ENCODE data around the gene SULF2.
"Not testable (repeated sequence)": the region's sequence is repeated elsewhere in the genome, so short reads cannot be mapped to it uniquely, and the experiment has no call there.

Gene SULF2

DNA sequence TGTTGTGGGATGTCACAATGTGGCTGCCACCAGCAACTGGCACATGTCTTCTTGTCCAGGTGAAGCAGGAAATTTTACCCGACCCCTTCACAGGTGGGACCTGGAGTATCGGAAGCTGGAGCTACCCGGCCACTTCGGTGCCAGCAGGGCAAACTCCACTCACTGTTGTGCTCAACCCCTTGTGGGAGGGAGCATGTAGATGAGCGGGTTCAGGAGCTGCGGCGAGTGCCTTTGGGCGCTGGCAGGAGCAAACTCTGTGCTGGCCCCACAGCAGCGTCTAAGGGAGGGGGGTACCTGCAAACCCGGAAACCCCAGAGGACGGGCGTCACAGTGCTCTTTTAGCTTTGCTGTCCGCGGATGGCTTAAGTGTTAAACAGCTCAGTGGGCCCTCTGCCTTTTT, 20.7 kb upstream of the SULF2 start:
- no peak for DNase-seq (ENCODE audit: low read depth in 1 of 2, low spot score in 1 of 2)

DNA sequence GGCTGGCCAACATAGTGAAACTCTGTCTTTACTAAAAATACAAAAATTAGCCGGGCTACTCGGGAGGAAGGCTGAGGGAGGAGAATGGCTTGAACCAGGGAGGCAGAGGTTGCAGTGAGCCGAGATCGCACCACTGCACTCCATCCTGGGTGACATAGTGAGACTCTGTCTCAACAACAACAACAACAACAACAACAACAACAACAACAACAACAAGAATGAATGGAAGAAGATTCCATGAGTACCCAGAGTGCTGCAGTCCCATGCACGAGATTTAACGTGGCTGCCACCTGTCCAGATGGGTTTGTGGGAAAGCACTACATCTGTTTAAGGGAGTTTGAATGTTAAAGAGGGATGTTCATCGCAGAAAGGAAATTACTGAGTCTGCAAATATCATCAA, 19.7 kb upstream of the SULF2 start:
- not testable (repeated sequence) for DNase-seq (ENCODE audit: low read depth in 1 of 2, low spot score in 1 of 2)

GRCh38 chr20:47804224-47804825, 19.0 kb upstream of the SULF2 start:
- DNase-seq (ENCODE audit: low read depth in 1 of 2, low spot score in 1 of 2), result not testable (repeated sequence)

DNA sequence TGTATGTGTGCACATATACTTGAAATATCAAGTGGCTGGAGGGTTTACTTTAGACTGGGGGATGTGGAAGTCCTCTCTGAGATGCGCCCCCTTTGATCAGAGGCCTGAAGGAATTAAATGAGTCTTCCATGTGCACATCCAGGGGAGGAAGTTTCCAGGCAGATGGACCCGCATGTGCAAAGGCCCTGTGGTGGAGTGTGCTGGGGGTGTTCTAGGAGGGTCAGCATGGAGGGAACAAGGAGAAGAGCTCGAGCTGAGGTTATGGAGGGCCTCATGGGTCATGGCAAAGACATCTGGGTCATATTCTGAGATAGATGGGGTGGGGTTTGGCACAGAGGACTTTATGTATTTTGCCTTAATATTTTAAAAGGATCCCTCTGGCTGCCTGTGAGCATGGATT, 17.7 kb upstream of the SULF2 start:
- no peak for DNase-seq (ENCODE audit: low read depth in 1 of 2, low spot score in 1 of 2)

DNA sequence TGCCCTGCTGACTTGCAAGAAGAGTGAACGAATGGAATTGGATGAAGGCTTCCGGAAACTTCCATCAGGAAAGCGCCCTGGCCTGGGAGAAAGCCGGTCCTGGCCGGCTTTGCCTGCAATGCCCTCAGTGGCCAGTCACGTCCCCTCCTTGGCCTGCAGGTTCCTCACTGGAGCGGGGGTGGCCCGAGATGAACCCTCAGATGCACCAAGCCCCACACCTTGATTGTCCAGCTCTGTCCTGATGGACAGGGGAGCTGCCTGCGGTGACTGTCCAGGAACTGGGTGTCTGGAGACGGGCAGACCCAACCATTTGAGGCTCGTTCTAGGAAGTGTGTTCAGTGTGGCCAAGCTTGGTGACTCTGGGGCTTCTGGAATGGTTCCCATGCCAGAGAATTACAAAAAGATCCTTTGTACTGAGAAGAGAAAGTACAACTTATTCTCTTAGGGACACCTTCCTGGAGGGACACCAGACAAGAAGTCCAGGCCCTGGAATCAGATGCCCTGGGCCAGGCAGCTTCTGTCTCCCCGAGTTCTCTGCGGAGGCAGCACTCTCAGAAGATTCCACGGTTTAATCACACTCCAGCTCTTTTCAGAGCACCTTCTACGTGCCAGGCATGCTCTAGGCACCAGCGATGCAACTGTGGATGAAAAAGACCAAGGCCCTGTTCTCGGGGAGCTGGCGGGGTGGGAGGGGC, 17.1 kb upstream of the SULF2 start:
- DNase-seq (ENCODE audit: low read depth in 1 of 2, low spot score in 1 of 2), result no peak

DNA sequence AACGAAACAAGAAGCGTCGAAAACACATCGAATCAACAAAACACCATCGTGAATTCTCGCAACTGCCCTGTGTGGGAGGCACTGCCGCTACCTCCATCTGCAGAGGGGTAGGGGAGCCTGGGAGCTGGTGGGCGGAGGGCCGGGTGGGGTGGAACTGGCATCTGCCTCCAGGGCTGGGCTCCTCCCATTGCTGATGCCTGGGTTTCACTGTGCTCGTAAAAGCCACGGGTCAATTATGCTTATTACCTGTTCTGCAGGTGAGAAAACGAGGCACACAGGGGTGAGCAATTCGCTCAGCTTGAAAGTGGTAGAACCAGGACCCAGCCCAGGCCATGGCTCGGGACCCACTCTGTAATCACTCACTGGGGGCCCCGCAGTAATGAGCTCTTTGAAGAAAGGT, 16.5 kb upstream of the SULF2 start:
- DNase-seq (ENCODE audit: low read depth in 1 of 2, low spot score in 1 of 2), result no peak

DNA sequence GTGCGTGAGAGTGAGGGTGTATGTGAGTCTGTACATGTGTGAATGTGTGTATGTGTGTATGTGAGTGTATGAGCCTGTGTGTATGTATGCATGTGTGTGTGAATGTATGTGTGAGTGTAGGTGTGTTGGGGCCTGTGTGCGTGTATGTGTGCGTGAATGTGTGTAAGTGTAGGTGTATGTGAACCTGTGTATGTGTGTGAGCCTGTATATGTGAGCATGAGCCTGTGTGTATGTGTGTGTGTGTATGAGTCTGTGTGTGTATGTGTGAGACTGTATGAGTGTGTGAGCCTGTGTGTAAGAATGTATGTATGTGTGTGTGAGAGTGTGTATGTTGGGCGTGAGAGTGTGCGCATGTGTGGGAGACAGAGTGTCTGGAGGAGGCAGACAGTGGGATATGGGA, 15.8 kb upstream of the SULF2 start:
- DNase-seq (ENCODE audit: low read depth in 1 of 2, low spot score in 1 of 2), result no peak

GRCh38 chr20:47800623-47801022, 15.3 kb upstream of the SULF2 start:
- no peak for DNase-seq (ENCODE audit: low read depth in 1 of 2, low spot score in 1 of 2)

- no peak for DNase-seq (ENCODE audit: low read depth in 1 of 2, low spot score in 1 of 2)
These were observed 13.9 kb upstream of the SULF2 start for GRCh38 chr20:47799116-47799715.

- no peak for DNase-seq (ENCODE audit: low read depth in 1 of 2, low spot score in 1 of 2)
These were observed 11.7 kb upstream of the SULF2 start for GRCh38 chr20:47796971-47797370.

GRCh38 chr20:47795214-47795907, 10.1 kb upstream of the SULF2 start:
- DNase-seq (ENCODE audit: low read depth in 1 of 2, low spot score in 1 of 2), result no peak

DNA sequence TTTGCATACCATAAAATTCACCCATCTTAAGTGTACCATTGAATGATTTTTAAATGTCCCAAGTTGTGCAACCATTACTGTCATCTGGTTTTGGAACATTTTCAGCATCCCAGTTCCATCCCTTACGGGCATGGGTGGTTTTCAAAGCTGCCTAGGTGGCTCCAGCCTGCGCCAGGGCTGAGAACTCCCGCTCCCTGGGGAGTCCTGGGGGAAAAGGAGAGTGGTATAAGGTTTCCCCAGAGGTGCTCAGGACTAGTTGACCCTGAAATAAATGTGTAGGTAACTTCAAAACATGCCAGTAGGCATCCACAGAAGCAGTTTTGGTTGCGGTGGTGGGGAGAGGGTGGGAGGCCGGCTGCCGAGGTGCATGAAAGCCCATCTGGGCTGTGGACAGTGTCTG, 9.0 kb upstream of the SULF2 start:
- DNase-seq (ENCODE audit: low read depth in 1 of 2, low spot score in 1 of 2), result not testable (repeated sequence)

DNA sequence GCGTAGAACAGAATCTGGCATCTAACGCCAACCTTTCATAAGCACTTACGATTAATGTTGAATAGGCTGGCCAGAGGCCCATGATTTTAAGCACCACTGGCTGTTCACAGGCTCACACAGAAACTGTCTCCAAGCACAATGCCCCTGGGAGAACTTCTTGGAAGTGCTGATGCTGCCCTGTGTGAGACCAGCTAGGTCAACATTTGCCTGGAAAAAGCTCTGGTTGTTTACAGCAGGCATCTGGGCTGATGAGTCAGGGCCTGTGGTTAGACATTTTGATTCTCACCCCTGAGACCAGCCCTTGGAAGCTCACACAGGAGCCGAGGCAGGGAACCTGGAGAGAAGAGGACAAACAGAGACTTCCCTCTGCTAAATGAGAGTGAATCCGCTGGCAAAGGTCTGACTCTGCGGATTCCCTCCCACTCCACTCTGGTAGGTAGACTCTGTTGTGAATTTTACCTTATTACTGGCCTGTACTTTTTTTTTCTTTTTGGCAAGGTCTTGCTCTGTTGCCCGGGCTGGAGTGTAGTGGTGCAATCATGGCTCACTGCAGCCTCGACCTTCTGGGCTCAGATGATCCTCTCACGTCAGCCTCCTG, 6.8 kb upstream of the SULF2 start:
- DNase-seq (ENCODE audit: low read depth in 1 of 2, low spot score in 1 of 2), result no peak

DNA sequence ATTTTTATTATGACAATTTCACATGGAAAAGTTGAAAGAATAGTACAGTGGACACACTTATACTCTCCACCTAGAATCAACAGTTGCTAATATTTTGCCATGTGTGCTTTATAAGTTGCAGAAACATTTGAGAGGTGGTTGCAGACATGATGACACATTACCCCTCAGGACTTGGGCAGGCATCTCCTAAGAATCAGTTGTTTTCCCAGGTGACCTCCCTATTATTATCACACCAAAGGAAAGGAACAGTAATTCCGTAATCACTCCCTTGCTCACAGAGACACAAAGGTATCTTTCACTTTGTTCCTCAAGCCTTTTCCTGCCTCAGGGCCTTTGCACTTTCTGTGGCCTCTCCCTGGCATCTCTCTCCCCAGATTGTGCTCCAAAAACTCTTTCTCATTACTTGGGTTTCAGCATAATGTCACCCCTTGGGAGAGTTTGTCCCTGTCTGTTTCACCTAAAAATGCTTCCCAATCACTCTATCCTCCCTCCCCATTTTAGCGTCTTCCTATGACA, 5.9 kb upstream of the SULF2 start:
- DNase-seq (ENCODE audit: low read depth in 1 of 2, low spot score in 1 of 2), result no peak

- no peak for DNase-seq (ENCODE audit: low read depth in 1 of 2, low spot score in 1 of 2)
These were observed 5.3 kb upstream of the SULF2 start for GRCh38 chr20:47790580-47790965.

DNA sequence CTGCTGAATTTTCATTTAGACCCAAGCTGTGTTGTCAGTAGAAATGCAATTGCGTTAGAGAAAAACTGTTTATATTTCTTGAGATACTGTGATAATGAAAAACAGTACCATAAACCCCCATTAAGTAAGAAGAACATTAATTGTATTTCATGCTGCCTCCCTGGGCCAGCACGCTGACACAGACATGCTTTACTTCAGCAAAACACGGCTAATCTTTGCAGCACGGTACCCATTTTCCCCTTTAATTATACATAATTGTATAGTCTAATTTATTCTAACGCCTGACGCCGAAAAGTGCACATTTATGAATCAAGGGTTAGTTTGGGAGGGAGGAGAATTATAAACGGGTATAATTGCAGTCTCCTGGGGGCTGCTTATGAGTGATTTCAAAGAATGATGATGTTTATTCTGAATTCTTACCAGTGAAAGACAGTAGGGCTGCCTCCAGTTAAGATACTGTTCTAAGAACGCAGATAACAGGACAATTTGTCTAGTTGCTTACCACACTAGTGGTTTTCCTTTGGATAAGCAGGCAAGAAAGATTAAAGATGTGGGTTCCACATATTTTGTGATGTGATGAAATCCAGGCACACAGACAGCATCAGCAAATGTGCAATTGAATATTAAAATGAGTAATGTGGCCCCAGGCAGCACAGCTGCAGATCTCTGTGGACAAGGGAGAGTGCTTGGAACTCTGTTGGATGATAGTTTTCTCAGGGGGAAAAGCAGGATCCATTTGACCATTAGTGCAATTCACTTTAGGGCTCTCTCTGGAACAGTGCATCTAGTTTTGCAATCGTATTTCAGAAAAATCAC, 4.7 kb upstream of the SULF2 start:
- no peak for DNase-seq (ENCODE audit: low read depth in 1 of 2, low spot score in 1 of 2)

DNA sequence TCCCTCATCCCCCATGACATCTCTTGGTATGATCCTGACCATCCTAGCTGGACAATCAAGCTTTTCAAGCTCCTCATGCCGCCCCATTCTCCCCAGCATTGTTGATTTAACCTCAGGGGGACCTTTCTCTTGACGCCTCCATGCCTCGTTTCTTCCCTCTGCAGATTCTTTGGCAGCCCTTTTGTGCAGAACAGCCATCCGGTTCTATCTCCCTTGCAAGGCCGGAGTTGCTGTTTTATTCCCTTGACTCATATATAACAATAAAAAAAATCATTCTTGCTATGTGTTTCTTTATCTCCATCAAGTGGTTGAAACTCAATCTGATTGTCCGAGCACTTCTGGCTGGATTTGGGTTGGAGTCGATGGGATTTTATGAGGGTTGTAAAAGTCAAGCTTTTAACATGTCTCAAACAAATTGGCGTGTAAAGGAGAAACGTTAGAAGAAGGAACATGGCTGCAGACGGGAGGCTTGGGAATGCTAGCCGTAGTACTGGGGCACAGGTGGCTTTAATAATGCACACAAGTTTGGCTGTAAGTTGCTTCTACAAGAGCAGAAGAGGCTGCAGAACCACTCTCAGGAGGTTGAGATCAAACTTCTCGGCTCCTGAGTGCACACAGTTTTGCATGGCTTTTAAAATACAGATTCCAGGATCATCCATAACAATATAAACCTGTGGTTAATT, 3.9 kb upstream of the SULF2 start:
- DNase-seq (ENCODE audit: low read depth in 1 of 2, low spot score in 1 of 2), result no peak

- no peak for DNase-seq (ENCODE audit: low read depth in 1 of 2, low spot score in 1 of 2)
These were observed 3.4 kb upstream of the SULF2 start for GRCh38 chr20:47788741-47789080.

GRCh38 chr20:47786765-47787107, 1.5 kb upstream of the SULF2 start:
- DNase-seq (ENCODE audit: low read depth in 1 of 2, low spot score in 1 of 2), result no peak

All from activated CD4-positive, alpha-beta T cell treated with anti-CD3 and anti-CD28 coated beads, Interleukin-2, amount 50 U/mL, for 24 hours (primary cell).